HCT116 (cell line): Measurements from ENCODE around the gene TRNP1. TPM values are rescaled to one million over a fixed set of nuclear protein-coding genes. Genes with fewer than 3 reads are reported as not detected.

Experiments
- ATAC-seq: fragments of 200-7000 bp; cut with Tn5 transposase; 2 replicates; pipeline ENCODE4 v1.9.1; 2020; ENCODE audit warnings: mild to moderate bottlenecking, moderate library complexity
- BruUV-seq: library from RNA; stranded (reverse); fragments of 400-500 nt; replicated peaks from 2 replicates; lab custom pipeline; 2021; lab: Mats Ljungman, UMichigan
- CTCF ChIA-PET: fragments of 300-600 bp; sonication (Branson Sonifier 250); formaldehyde crosslinking; loops from one replicate; lab custom pipeline; 2021; ENCODE audit warnings: antibody characterized with exemption; lab: Charles Lee
- POLR2A ChIA-PET: fragments of 300-600, 350-600 bp; sonication (Branson Sonifier 250); formaldehyde crosslinking; loops from one replicate; lab custom pipeline; 2021; ENCODE audit warnings: antibody characterized with exemption; lab: Charles Lee
- RAD21 ChIA-PET, 2 experiments: fragments of 300-600 bp; sonication (Branson Sonifier 250); formaldehyde crosslinking; loops; one replicate each; lab custom pipeline; 2023; ENCODE audit warnings: low total read pairs in 2 of 2; ENCODE audit not compliant: uncharacterized antibody in 2 of 2, unreplicated experiment in 2 of 2, low non-redundant PET in 1 of 2; lab: Charles Lee
- DNase-seq: peaks from one replicate; pipeline ENCODE4 v3.0.0-alpha.2; 2010; ENCODE audit warnings: low read depth, low spot score
- H2AFZ ChIP-seq: fragments of 200-600 bp; shearing (Covaris generic), sonication (generic); 2 replicates; pipeline ENCODE4 v1.6.1; 2017; ENCODE audit warnings: low read depth, mixed run types, mixed read lengths, antibody characterized with exemption, low read length; ENCODE audit not compliant: poor library complexity, severe bottlenecking
- H3K27ac ChIP-seq: 2 replicates; pipeline ENCODE4 v1.5.1; 2012; ENCODE audit warnings: low read depth, low read length
- H3K27me3 ChIP-seq: fragments of 200-600 bp; sonication (generic); 2 replicates; pipeline ENCODE4 v1.6.1; 2016; ENCODE audit warnings: mixed run types, low read length, mixed read lengths; ENCODE audit not compliant: insufficient read depth
- H3K36me3 ChIP-seq, 2 experiments: fragments of 200-500 bp in 1 of 2; fragments of 200-600 bp in 1 of 2; sonication (Bioruptor generic) in 1 of 2; sonication (generic) in 1 of 2; 2 replicates each; pipeline versions ENCODE4 v1.5.1 to v1.6.1; 2014 to 2016; ENCODE audit warnings: low read length in 2 of 2, inconsistent platforms in 1 of 2, mixed read lengths in 1 of 2, mixed run types in 1 of 2; ENCODE audit not compliant: insufficient read depth in 2 of 2, control insufficient read depth in 1 of 2
- H3K4me1 ChIP-seq, 2 experiments: fragments of 200-600 bp in 1 of 2; sonication (generic) in 1 of 2; 2 replicates each; pipeline versions ENCODE4 v1.5.1 to v1.6.1; 2012 to 2017; ENCODE audit warnings: low read length in 2 of 2, inconsistent platforms in 1 of 2, mild to moderate bottlenecking in 1 of 2, mixed read lengths in 1 of 2, mixed run types in 1 of 2, moderate library complexity in 1 of 2; ENCODE audit not compliant: insufficient read depth in 2 of 2, control insufficient read depth in 1 of 2
- H3K4me2 ChIP-seq: fragments of 200-600 bp; sonication (generic); 2 replicates; pipeline ENCODE4 v1.6.1; 2017; ENCODE audit warnings: mixed run types, low read length, mixed read lengths
- H3K4me3 ChIP-seq, 2 experiments: fragments of 200-600 bp in 1 of 2; sonication (generic) in 1 of 2; replicated peaks in 1 of 2; 2 replicates each; pipeline ENCODE4 v1.5.1; 2011 to 2016; ENCODE audit warnings: low read length in 2 of 2, control low read depth in 1 of 2, low read depth in 1 of 2, mild to moderate bottlenecking in 1 of 2, mixed read lengths in 1 of 2, mixed run types in 1 of 2
- H3K79me2 ChIP-seq: fragments of 200-600 bp; sonication (generic); 2 replicates; pipeline ENCODE4 v1.6.1; 2017; ENCODE audit warnings: mild to moderate bottlenecking, mixed run types, low read length, moderate library complexity, mixed read lengths; ENCODE audit not compliant: insufficient read depth
- H3K9ac ChIP-seq: fragments of 200-600 bp; sonication (generic); 2 replicates; pipeline ENCODE4 v1.6.1; 2016; ENCODE audit warnings: low read length, mixed read lengths
- H3K9me2 ChIP-seq: fragments of 200-600 bp; sonication (generic), shearing (Covaris generic); 2 replicates; pipeline ENCODE4 v1.6.1; 2017; ENCODE audit warnings: mixed run types, mild to moderate bottlenecking, moderate library complexity; ENCODE audit not compliant: insufficient read depth
- H3K9me3 ChIP-seq, 2 experiments: fragments of 200-500 bp in 1 of 2; fragments of 200-600 bp in 1 of 2; sonication (Bioruptor generic) in 1 of 2; sonication (generic) in 1 of 2; 2 replicates each; pipeline ENCODE4 v1.6.1; 2014 to 2017; ENCODE audit warnings: low read length in 2 of 2, mixed read lengths in 2 of 2, inconsistent platforms in 1 of 2, low read depth in 1 of 2, mild to moderate bottlenecking in 1 of 2, mixed run types in 1 of 2, moderate library complexity in 1 of 2; ENCODE audit not compliant: control insufficient read depth in 1 of 2, insufficient read depth in 1 of 2
- H4K20me1 ChIP-seq: fragments of 200-600 bp; sonication (generic), shearing (Covaris generic); 2 replicates; pipeline ENCODE4 v1.6.1; 2017; ENCODE audit warnings: mixed run types, mild to moderate bottlenecking, moderate library complexity; ENCODE audit not compliant: insufficient read depth
- CBX3 ChIP-seq: IDR thresholded peaks from 2 replicates; pipeline ENCODE4 v1.6.1; 2012; ENCODE audit warnings: low read depth
- CEBPB ChIP-seq: IDR thresholded peaks from 2 replicates; pipeline ENCODE4 v1.6.1; 2012; ENCODE audit warnings: low read depth
- EZH2 ChIP-seq: fragments of 200-600 bp; sonication (generic); IDR thresholded peaks from 2 replicates; pipeline ENCODE4 v1.6.1; 2017; ENCODE audit warnings: antibody characterized with exemption, mixed run types
- EZH2phosphoT487 ChIP-seq: fragments of 200-600 bp; IDR thresholded peaks from 2 replicates; pipeline ENCODE4 v1.6.1; 2018; ENCODE audit warnings: antibody characterized with exemption, borderline replicate concordance
- FOSL1 ChIP-seq: IDR thresholded peaks from 2 replicates; pipeline ENCODE4 v1.6.1; 2012; ENCODE audit warnings: low read depth
- JUND ChIP-seq: IDR thresholded peaks from 2 replicates; pipeline ENCODE4 v1.6.1; 2012
- POLR2A ChIP-seq: IDR thresholded peaks from 2 replicates; pipeline ENCODE4 v1.7.0; 2011; ENCODE audit warnings: borderline replicate concordance; ENCODE audit not compliant: insufficient read depth, insufficient read length; ENCODE audit errors: extremely low read depth
- POLR2AphosphoS5 ChIP-seq: IDR thresholded peaks from 2 replicates; pipeline ENCODE4 v1.6.1; 2011; ENCODE audit warnings: mild to moderate bottlenecking, low read depth, low read length, moderate library complexity
- RAD21 ChIP-seq: IDR thresholded peaks from 2 replicates; pipeline ENCODE4 v1.6.1; 2012; ENCODE audit warnings: low read depth, mild to moderate bottlenecking
- SIN3A ChIP-seq: IDR thresholded peaks from 2 replicates; pipeline ENCODE4 v1.6.1; 2012; ENCODE audit warnings: low read depth
- SP1 ChIP-seq: IDR thresholded peaks from 2 replicates; pipeline ENCODE4 v1.6.1; 2012; ENCODE audit warnings: low read depth
- SRF ChIP-seq: IDR thresholded peaks from 2 replicates; pipeline ENCODE4 v1.6.1; 2012; ENCODE audit warnings: low read depth
- ZBTB33 ChIP-seq: IDR thresholded peaks from 2 replicates; pipeline ENCODE4 v1.6.1; 2011; ENCODE audit warnings: mild to moderate bottlenecking, low read length, moderate library complexity; ENCODE audit not compliant: insufficient replicate concordance; ENCODE audit errors: extremely low read depth
- intact Hi-C: fragments of 100-400 bp; cut with micrococcal nuclease; formaldehyde crosslinking; loops from 2 replicates; pipeline ENCODE4 v1.10.0; 2022
- total RNA-seq: library from RNA; stranded (reverse); gene quantifications from one replicate; pipeline ENCODE4 v1.2.1, GENCODE V29; 2021; ENCODE audit not compliant: unreplicated experiment
- TF ChIP-seq, protein P1 (sequence below), 3 experiments: fragments of 200-600 bp in 1 of 3; sonication (generic) in 1 of 3; IDR thresholded peaks in 2 of 3; conservative IDR thresholded peaks in 1 of 3; 2 replicates each; pipeline ENCODE4 v1.5.1; 2012 to 2017; ENCODE audit warnings: low read depth in 2 of 3, low read length in 2 of 3, antibody characterized with exemption in 1 of 3, borderline replicate concordance in 1 of 3, control low read depth in 1 of 3, mild to moderate bottlenecking in 1 of 3, mixed read lengths in 1 of 3, mixed run types in 1 of 3, moderate library complexity in 1 of 3; ENCODE audit not compliant: insufficient read depth in 1 of 3
- TF ChIP-seq, protein P2 (sequence below): IDR thresholded peaks from 2 replicates; pipeline ENCODE4 v1.6.1; 2012
- TF ChIP-seq, protein P3 (sequence below): IDR thresholded peaks from 2 replicates; pipeline ENCODE4 v1.6.1; 2012

The TRNP1 gene
- total RNA-seq, 1 experiment from 2014 or later = 76.9 TPM

GRCh38 chr1:26949266-26949925 is 44.1 kb upstream of the TRNP1 start:
- DNase-seq (no peak), ATAC-seq (peak; percentile 16; the same call in 1 of the 2 replicates)
- ChIA-PET POLR2A (no interaction called here), RAD21 (no interaction called here), CTCF (no interaction called here)
- peaks cover 9 to 20% of the 10 kb centered on the region in 2 experiments for H3K4me1 ChIP-seq
- H3K9me2 ChIP-seq = no peaks in the 10 kb centered on the region
- H3K4me3 ChIP-seq = no peak overlapping the region
- H3K27ac ChIP-seq = peak overlapping the region; percentile 2
- no peaks in the 10 kb centered on the region for H3K9me3 ChIP-seq
- H2AFZ ChIP-seq = no peak overlapping the region
- H3K9ac ChIP-seq = no peak overlapping the region
- BruUV-seq = no TSS peak
- intact Hi-C loops = no loop called here
- TF ChIP-seq, protein P1, sequence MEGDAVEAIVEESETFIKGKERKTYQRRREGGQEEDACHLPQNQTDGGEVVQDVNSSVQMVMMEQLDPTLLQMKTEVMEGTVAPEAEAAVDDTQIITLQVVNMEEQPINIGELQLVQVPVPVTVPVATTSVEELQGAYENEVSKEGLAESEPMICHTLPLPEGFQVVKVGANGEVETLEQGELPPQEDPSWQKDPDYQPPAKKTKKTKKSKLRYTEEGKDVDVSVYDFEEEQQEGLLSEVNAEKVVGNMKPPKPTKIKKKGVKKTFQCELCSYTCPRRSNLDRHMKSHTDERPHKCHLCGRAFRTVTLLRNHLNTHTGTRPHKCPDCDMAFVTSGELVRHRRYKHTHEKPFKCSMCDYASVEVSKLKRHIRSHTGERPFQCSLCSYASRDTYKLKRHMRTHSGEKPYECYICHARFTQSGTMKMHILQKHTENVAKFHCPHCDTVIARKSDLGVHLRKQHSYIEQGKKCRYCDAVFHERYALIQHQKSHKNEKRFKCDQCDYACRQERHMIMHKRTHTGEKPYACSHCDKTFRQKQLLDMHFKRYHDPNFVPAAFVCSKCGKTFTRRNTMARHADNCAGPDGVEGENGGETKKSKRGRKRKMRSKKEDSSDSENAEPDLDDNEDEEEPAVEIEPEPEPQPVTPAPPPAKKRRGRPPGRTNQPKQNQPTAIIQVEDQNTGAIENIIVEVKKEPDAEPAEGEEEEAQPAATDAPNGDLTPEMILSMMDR (IDR thresholded peaks at IDR 0.05 in 2 of 3, conservative IDR thresholded peaks at IDR 0.05 in 1 of 3; ENCODE audit: borderline replicate concordance in 1 of 3, insufficient read depth in 1 of 3, low read depth in 2 of 3, low read length in 2 of 3) = no peak
- no peak for TF ChIP-seq SRF
- TF ChIP-seq, protein P2, sequence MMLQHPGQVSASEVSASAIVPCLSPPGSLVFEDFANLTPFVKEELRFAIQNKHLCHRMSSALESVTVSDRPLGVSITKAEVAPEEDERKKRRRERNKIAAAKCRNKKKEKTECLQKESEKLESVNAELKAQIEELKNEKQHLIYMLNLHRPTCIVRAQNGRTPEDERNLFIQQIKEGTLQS = no peak
- TF ChIP-seq JUND = no peak
- TF ChIP-seq FOSL1 = no peak
- no peak for TF ChIP-seq EZH2
- TF ChIP-seq ZBTB33 = no peak
- no peak for TF ChIP-seq SP1
- no peak for TF ChIP-seq POLR2A
- TF ChIP-seq, protein P3, sequence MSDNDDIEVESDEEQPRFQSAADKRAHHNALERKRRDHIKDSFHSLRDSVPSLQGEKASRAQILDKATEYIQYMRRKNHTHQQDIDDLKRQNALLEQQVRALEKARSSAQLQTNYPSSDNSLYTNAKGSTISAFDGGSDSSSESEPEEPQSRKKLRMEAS = no peak
- TF ChIP-seq POLR2AphosphoS5 = no peak
- TF ChIP-seq EZH2phosphoT487 = no peak
- TF ChIP-seq RAD21 = no peak
- TF ChIP-seq CBX3 = no peak
- TF ChIP-seq SIN3A = no peak
- no peak for TF ChIP-seq CEBPB
- TF ChIP-seq, all 23 proteins: peak for 0
- Histone ChIP-seq H3K79me2 (peaks cover 5% of the 10 kb centered on the region; the same call in 1 of the 2 replicates), H4K20me1 (no peaks in the 10 kb centered on the region), H3K4me2 (peak overlapping the region; percentile 23; the same call in 1 of the 2 replicates), H3K27me3 (no peaks in the 10 kb centered on the region), H3K36me3 (peaks cover 21 to 36% of the 10 kb centered on the region in 2 experiments; a peak in 3 of 4 replicates)
